Mesodermal cell (in vitro differentiated cells): ENCODE results near the gene PLA2G4F.

Source experiments
- H3K27ac ChIP-seq: 2 replicates; pipeline ENCODE4 v1.7.0; 2013; ENCODE audit warnings: mild to moderate bottlenecking, low read depth, low read length, moderate library complexity; ENCODE audit not compliant: severe bottlenecking
- H3K36me3 ChIP-seq: 2 replicates; pipeline ENCODE4 v1.7.1; 2013; ENCODE audit warnings: mild to moderate bottlenecking, low read length, moderate library complexity; ENCODE audit not compliant: control insufficient read depth, insufficient read depth
- H3K4me1 ChIP-seq: one replicate; pipeline ENCODE4 v1.7.1; 2013; ENCODE audit warnings: mild to moderate bottlenecking, low read length; ENCODE audit not compliant: insufficient read depth, control insufficient read depth, poor library complexity, severe bottlenecking
- H3K4me3 ChIP-seq: 2 replicates; pipeline ENCODE4 v1.7.0; 2013; ENCODE audit warnings: low read length, control low read depth, mild to moderate bottlenecking; ENCODE audit not compliant: insufficient read depth, poor library complexity, severe bottlenecking; ENCODE audit errors: extremely low read depth
- H3K9me3 ChIP-seq: 2 replicates; pipeline ENCODE4 v1.7.1; 2013; ENCODE audit warnings: mild to moderate bottlenecking, low read length, moderate library complexity; ENCODE audit not compliant: control insufficient read depth
- WGBS, 2 experiments: methylation state at CpG; one replicate each; pipeline ENCODE4 v1.1.5; 2013; ENCODE audit warnings: missing lambda C conversion rate in 2 of 2; ENCODE audit not compliant: insufficient coverage in 2 of 2; 5-methylcytosine and 5-hydroxymethylcytosine counted together

The PLA2G4F gene

DNA sequence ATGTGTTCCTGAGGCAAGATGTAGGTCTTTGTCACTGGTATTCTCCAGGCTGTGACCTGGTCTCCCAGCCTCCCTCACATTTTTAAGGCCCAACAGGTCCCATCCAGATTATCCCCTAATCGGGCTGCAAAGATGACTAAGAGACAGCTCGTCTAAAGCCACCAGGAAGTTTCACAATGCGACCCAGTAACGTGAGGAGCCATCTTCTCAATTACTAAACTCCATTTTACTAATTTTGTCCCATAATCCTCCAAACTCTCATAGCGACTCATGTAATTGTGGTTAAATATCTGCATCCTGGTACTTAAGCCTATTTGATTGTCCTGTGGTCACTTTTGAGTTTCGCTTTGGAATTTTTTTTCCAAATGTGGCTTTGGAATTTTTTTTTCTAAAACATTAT lies 8.7 kb upstream of the PLA2G4F start:
- no peak overlapping the region for H3K4me3 ChIP-seq
- no peaks in the 10 kb centered on the region for H3K9me3 ChIP-seq
- H3K36me3 ChIP-seq, result peaks cover 95% of the 10 kb centered on the region
- H3K27ac ChIP-seq, result no peak overlapping the region
- H3K4me1 ChIP-seq, result no peaks in the 10 kb centered on the region
- WGBS, 2 experiments, result 95 to 100% methylated on average over 2 to 3 of the region's 6 CpGs

- H3K4me1 ChIP-seq, result no peaks in the 10 kb centered on the region
- peaks cover 98% of the 10 kb centered on the region for H3K36me3 ChIP-seq
- H3K9me3 ChIP-seq, result no peaks in the 10 kb centered on the region
- WGBS, 2 experiments, result 83 to 100% methylated on average over 2 of the region's 4 CpGs
- no peak overlapping the region for H3K4me3 ChIP-seq
- no peak overlapping the region for H3K27ac ChIP-seq
Measured at GRCh38 chr15:42163947-42164550, 7.6 kb upstream of the PLA2G4F start.

DNA sequence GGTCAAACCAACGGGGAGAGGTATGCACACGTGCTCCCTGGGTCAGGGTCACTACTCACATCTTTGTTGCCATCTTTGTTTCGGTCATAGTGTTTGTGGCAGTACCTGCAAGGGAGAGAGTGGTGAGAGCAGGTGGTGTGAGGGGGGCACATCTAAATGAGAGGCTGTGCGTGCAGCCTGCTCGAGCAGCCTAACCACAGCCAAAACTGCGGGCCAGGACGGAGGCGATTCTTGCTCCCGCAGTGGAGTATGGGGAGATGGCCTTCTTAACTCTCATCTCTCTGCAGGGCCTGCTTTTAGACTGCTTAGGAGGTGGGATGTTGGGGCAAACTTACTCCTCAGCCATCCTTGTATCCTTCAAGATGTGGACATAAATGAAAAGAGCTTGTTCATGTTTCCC lies 6.9 kb upstream of the PLA2G4F start:
- Histone ChIP-seq H3K36me3 (peaks cover 99% of the 10 kb centered on the region), H3K9me3 (no peaks in the 10 kb centered on the region), H3K27ac (no peak overlapping the region), H3K4me1 (no peaks in the 10 kb centered on the region), H3K4me3 (no peak overlapping the region)
- WGBS, 2 experiments, result 94 to 96% methylated on average over 3 to 5 of the region's 9 CpGs

DNA sequence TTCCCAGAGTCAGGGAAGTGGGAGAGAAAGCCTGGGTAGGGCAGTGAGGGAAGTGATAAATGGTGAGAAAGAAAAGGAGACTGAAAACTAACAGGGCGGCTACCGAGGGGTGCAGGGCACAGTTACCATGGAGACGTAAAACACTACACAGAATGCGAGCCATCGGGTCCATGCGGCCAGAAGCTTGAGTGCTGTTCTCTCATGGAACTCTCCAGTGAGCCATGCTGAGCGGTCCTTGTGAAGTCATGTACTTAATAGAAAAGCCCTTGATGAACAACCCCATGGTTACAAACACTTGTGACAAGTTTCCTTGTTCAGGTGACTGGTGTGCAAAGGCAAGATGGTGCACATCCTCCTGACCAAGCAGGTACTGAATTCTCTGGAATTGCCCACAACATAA lies 3.7 kb upstream of the PLA2G4F start:
- Histone ChIP-seq H3K27ac (no peak overlapping the region), H3K9me3 (no peaks in the 10 kb centered on the region), H3K36me3 (peaks cover 69% of the 10 kb centered on the region), H3K4me1 (peaks cover 13% of the 10 kb centered on the region), H3K4me3 (no peak overlapping the region)
- WGBS, 2 experiments, result 89 to 93% methylated on average over 7 of the region's 7 CpGs

GRCh38 chr15:42159381-42160015 lies 3.1 kb upstream of the PLA2G4F start:
- Histone ChIP-seq H3K9me3 (no peaks in the 10 kb centered on the region), H3K36me3 (peaks cover 62% of the 10 kb centered on the region), H3K27ac (no peak overlapping the region), H3K4me1 (peaks cover 13% of the 10 kb centered on the region), H3K4me3 (no peak overlapping the region)
- WGBS, 2 experiments, result 89 to 96% methylated on average over 12 to 13 of the region's 18 CpGs

GRCh38 chr15:42158941-42159340 lies 2.5 kb upstream of the PLA2G4F start:
- Histone ChIP-seq H3K4me1 (peaks cover 13% of the 10 kb centered on the region), H3K27ac (no peak overlapping the region), H3K9me3 (no peaks in the 10 kb centered on the region), H3K4me3 (no peak overlapping the region), H3K36me3 (peaks cover 57% of the 10 kb centered on the region)
- 94 to 97% methylated on average over 9 to 10 of the region's 10 CpGs for WGBS, 2 experiments

DNA sequence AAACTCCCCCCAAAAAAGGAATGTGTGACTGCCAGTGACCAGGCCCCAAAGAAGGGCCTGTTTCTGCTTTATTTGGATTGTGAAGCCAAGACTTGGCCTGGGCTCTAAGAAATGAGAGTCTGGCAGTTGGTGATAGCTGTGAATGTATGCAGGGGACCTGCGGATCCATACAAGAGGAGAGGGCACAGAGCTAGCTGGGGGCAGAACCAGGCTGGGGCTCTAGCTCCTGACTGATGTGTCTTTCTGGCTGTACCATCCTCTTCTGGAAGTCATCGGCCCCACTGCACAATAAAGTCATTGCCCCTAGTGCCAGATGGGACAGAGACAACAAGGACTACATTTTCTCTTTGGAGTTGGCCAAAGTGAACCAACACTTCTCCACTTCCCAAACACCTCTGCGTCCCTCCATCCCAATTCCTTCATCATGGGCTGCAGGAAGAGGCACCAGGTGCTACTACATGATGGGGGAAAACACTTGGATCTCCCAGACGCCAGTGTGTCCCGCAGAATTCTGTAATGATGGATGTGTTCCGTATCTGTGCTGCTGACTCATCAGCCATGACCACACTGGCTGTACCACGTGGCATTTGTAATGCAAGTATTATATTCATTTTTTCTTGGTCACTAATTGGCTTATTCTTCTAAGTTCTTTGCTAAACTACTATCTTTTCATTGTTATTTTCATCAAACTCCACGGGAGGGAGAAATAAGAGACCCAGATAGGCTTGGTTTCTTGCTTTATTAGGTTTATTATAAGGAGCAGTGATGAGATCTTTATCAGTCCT lies 1.7 kb upstream of the PLA2G4F start:
- 92 to 97% methylated on average over 3 to 5 of the region's 8 CpGs for WGBS, 2 experiments
- H3K36me3 ChIP-seq, result peaks cover 49% of the 10 kb centered on the region
- H3K27ac ChIP-seq, result no peak overlapping the region
- H3K4me3 ChIP-seq, result no peak overlapping the region
- H3K9me3 ChIP-seq, result no peaks in the 10 kb centered on the region
- H3K4me1 ChIP-seq, result peaks cover 13% of the 10 kb centered on the region

GRCh38 chr15:42157381-42157780 lies 945 bp upstream of the PLA2G4F start:
- H3K36me3 ChIP-seq, result peaks cover 41% of the 10 kb centered on the region
- H3K9me3 ChIP-seq, result no peaks in the 10 kb centered on the region
- H3K4me3 ChIP-seq, result no peak overlapping the region
- peaks cover 13% of the 10 kb centered on the region for H3K4me1 ChIP-seq
- no peak overlapping the region for H3K27ac ChIP-seq
- WGBS, 2 experiments, result 93 to 98% methylated on average over 8 of the region's 8 CpGs

GRCh38 chr15:42155546-42156242 lies 742 bp downstream of the PLA2G4F start:
- WGBS, 2 experiments, result 91 to 92% methylated on average over 26 to 27 of the region's 27 CpGs
- Histone ChIP-seq H3K36me3 (peaks cover 24% of the 10 kb centered on the region), H3K27ac (no peak overlapping the region), H3K9me3 (no peaks in the 10 kb centered on the region), H3K4me3 (no peak overlapping the region), H3K4me1 (peaks cover 13% of the 10 kb centered on the region)

GRCh38 chr15:42154956-42155355 lies 1.5 kb downstream of the PLA2G4F start:
- no peak overlapping the region for H3K27ac ChIP-seq
- peaks cover 13% of the 10 kb centered on the region for H3K4me1 ChIP-seq
- no peak overlapping the region for H3K4me3 ChIP-seq
- peaks cover 17% of the 10 kb centered on the region for H3K36me3 ChIP-seq
- H3K9me3 ChIP-seq, result no peaks in the 10 kb centered on the region
- 94 to 96% methylated on average over 14 of the region's 14 CpGs for WGBS, 2 experiments
